Measurements from ENCODE around the gene TEX19. TPM values are rescaled to one million over a fixed set of nuclear protein-coding genes. Genes with fewer than 3 reads are reported as not detected.

TEX19 gene
- total and polyA plus RNA-seq, 9 of the 15 experiments (the other 6 are each of a cell fraction or from before 2014, with no cell fraction given) = 0.10 to 4.9 (median 1.9) TPM

- Histone ChIP-seq H3K4me1 (replicated peaks in 1 of 2; ENCODE audit: control insufficient read depth in 2 of 2, insufficient read depth in 2 of 2, low read length in 2 of 2) (peaks cover 42 to 97% of the 10 kb centered on the region in 2 experiments), H2AFZ (ENCODE audit: low read depth, low read length) (peak overlapping the region; percentile 44; the same call in 1 of the 2 replicates)
- no peak for TF ChIP-seq ZC3H11A (IDR thresholded peaks at IDR 0.05; ENCODE audit: low read depth, low read length)
- no peak for TF ChIP-seq BDP1 (IDR thresholded peaks at IDR 0.05; ENCODE audit: insufficient read depth, insufficient read length)
- no peak for TF ChIP-seq MBD1 (CRISPR knock-in tag; IDR thresholded peaks at IDR 0.05)
- TF ChIP-seq, protein P1, sequence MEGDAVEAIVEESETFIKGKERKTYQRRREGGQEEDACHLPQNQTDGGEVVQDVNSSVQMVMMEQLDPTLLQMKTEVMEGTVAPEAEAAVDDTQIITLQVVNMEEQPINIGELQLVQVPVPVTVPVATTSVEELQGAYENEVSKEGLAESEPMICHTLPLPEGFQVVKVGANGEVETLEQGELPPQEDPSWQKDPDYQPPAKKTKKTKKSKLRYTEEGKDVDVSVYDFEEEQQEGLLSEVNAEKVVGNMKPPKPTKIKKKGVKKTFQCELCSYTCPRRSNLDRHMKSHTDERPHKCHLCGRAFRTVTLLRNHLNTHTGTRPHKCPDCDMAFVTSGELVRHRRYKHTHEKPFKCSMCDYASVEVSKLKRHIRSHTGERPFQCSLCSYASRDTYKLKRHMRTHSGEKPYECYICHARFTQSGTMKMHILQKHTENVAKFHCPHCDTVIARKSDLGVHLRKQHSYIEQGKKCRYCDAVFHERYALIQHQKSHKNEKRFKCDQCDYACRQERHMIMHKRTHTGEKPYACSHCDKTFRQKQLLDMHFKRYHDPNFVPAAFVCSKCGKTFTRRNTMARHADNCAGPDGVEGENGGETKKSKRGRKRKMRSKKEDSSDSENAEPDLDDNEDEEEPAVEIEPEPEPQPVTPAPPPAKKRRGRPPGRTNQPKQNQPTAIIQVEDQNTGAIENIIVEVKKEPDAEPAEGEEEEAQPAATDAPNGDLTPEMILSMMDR (IDR thresholded peaks at IDR 0.05 in 2 of 3, conservative IDR thresholded peaks at IDR 0.05 in 1 of 3; ENCODE audit: insufficient read depth in 2 of 3, low read depth in 1 of 3, low read length in 3 of 3) = 0 out of 6 replicates have a peak, but pooled peaks of 1 of the 3 experiments have one; percentile 3
- TF ChIP-seq USF2 (CRISPR knock-in tag; IDR thresholded peaks at IDR 0.05) = no peak
- no peak for TF ChIP-seq ETV1 (tag; conservative IDR thresholded peaks at IDR 0.05; ENCODE audit: low read depth)
- TF ChIP-seq LEF1 (IDR thresholded peaks at IDR 0.05) = no peak
- TF ChIP-seq ID3 (CRISPR knock-in tag; IDR thresholded peaks at IDR 0.05) = no peak
- no peak for TF ChIP-seq ID3 (tag; IDR thresholded peaks at IDR 0.05)
- TF ChIP-seq FOXK2 (conservative IDR thresholded peaks at IDR 0.05 in 1 of 2, IDR thresholded peaks at IDR 0.05 in 1 of 2; ENCODE audit: low read depth in 2 of 2) = no peak
- TF ChIP-seq MYBL2 (IDR thresholded peaks at IDR 0.05; ENCODE audit: low read depth) = no peak
- TF ChIP-seq MYBL2 (CRISPR knock-in tag; IDR thresholded peaks at IDR 0.05; ENCODE audit: borderline replicate concordance) = no peak
- no peak for TF ChIP-seq GTF2F1 (IDR thresholded peaks at IDR 0.05; ENCODE audit: low read depth, low read length)
- TF ChIP-seq MCM7 (IDR thresholded peaks at IDR 0.05) = no peak
- no peak for TF ChIP-seq ARID1B (IDR thresholded peaks at IDR 0.05)
Observed at GRCh38 chr17:82327289-82327688, 31.8 kb upstream of the TEX19 start.

More at GRCh38 chr17:82327289-82327688, 31.8 kb upstream of the TEX19 start:
- ChIA-PET POLR2A (interaction anchor here (0.6 kb wide), 1 partner anchor 12 kb away, joined by 3 read pairs; no protein-coding TSS in a partner anchor), CTCF (ENCODE audit: low intra/inter-chr PET ratio) (no interaction called here)
- no peak for DNase-seq (ENCODE audit: extremely low read depth in 1 of 4, low spot score in 3 of 4)
- Histone ChIP-seq H3K36me3 (ENCODE audit: control insufficient read depth, insufficient read depth, low read length) (no peaks in the 10 kb centered on the region), H3K4me3 (no peak overlapping the region), H3K4me2 (ENCODE audit: insufficient read depth, low read length) (no peak overlapping the region), H3K79me2 (ENCODE audit: control insufficient read depth, insufficient read depth, low read length) (peaks cover under 1% of the 10 kb centered on the region; the same call in 1 of the 3 replicates), H3K27ac (ENCODE audit: extremely low read depth, low read depth, low read length) (no peak overlapping the region), H3K9ac (ENCODE audit: insufficient read depth in 1 of 2, low read depth in 2 of 2, low read length in 2 of 2) (peak overlapping the region in 1 of 2 experiments; percentile 72; a peak in 2 of 4 replicates), H3K9me1 (ENCODE audit: control insufficient read depth, insufficient read depth, low read length) (no peaks in the 10 kb centered on the region), H3K27me3 (ENCODE audit: control insufficient read depth in 2 of 2, insufficient read depth in 2 of 2, low read length in 2 of 2) (no peaks in the 10 kb centered on the region), H3K9me3 (replicated peaks; ENCODE audit: control insufficient read depth, insufficient read depth, low read depth, low read length) (no peaks in the 10 kb centered on the region), H4K20me1 (replicated peaks; ENCODE audit: control insufficient read depth, insufficient read depth, low read length) (no peaks in the 10 kb centered on the region)
- in situ Hi-C loops (cut with MboI) = no loop called here
- BruUV-seq (replicated peaks) = no TSS peak
- intact Hi-C loops (cut with micrococcal nuclease) = no loop called here
- FAIRE-seq = no peak
- no peak for ATAC-seq
- 26% methylated on average over 12 of the region's 15 CpGs for WGBS (ENCODE audit: insufficient coverage, low coverage, missing lambda C conversion rate)
